Panc1 (cell line): ENCODE results near the gene MACROD2. TPM values are rescaled to one million over a fixed set of nuclear protein-coding genes. Genes with fewer than 3 reads are reported as not detected.

Experiments used
- ATAC-seq: fragments of 200-7000 bp; cut with Tn5 transposase; 2 replicates; pipeline ENCODE4 v1.9.1; 2020; ENCODE audit warnings: mild to moderate bottlenecking, moderate library complexity
- BruUV-seq: library from RNA; stranded (reverse); fragments of 400-500 nt; replicated peaks from 2 replicates; lab custom pipeline; 2021; lab: Mats Ljungman, UMichigan
- CTCF ChIA-PET: fragments of 300-600 bp; sonication (Branson Sonifier 250); formaldehyde crosslinking; loops from one replicate; lab custom pipeline; 2022; ENCODE audit warnings: antibody characterized with exemption; lab: Charles Lee
- POLR2A ChIA-PET: fragments of 300-600 bp; sonication (Branson Sonifier 250); formaldehyde crosslinking; loops from one replicate; lab custom pipeline; 2022; ENCODE audit warnings: antibody characterized with exemption; lab: Charles Lee
- DNase-seq: peaks from one replicate; pipeline ENCODE4 v3.0.0-alpha.2; 2010; ENCODE audit warnings: low read depth, low spot score
- H3K27ac ChIP-seq: 2 replicates; pipeline ENCODE4 v1.5.1; 2011; ENCODE audit warnings: mild to moderate bottlenecking, low read length, inconsistent platforms
- H3K27me3 ChIP-seq: fragments of 200-500 bp; sonication (Bioruptor generic); 2 replicates; pipeline ENCODE4 v1.6.0; 2014; ENCODE audit warnings: low read length, inconsistent platforms; ENCODE audit not compliant: control insufficient read depth, insufficient read depth
- H3K36me3 ChIP-seq: fragments of 200-500 bp; sonication (Bioruptor generic); 2 replicates; pipeline ENCODE4 v1.5.1; 2014; ENCODE audit warnings: inconsistent platforms, mild to moderate bottlenecking, low read length, moderate library complexity; ENCODE audit not compliant: control insufficient read depth, insufficient read depth
- H3K4me1 ChIP-seq: 2 replicates; pipeline ENCODE4 v1.5.1; 2011; ENCODE audit warnings: inconsistent platforms, mild to moderate bottlenecking, low read length, moderate library complexity; ENCODE audit not compliant: control insufficient read depth, insufficient read depth
- H3K4me3 ChIP-seq, 2 experiments: 2 replicates each; pipeline ENCODE4 v1.5.1; 2011 to 2012; ENCODE audit warnings: low read depth in 2 of 2, low read length in 2 of 2, mild to moderate bottlenecking in 2 of 2, inconsistent platforms in 1 of 2, moderate library complexity in 1 of 2
- H3K9me3 ChIP-seq: fragments of 200-500 bp; sonication (Bioruptor generic); 2 replicates; pipeline ENCODE4 v1.5.1; 2014; ENCODE audit warnings: low read depth, mild to moderate bottlenecking, inconsistent platforms, low read length, moderate library complexity; ENCODE audit not compliant: control insufficient read depth, insufficient read depth
- POLR2AphosphoS5 ChIP-seq: IDR thresholded peaks from 2 replicates; pipeline ENCODE4 v1.6.1; 2012; ENCODE audit warnings: mild to moderate bottlenecking, low read depth, low read length, moderate library complexity
- SIN3A ChIP-seq: IDR thresholded peaks from 2 replicates; pipeline ENCODE4 v1.6.1; 2012; ENCODE audit warnings: low read depth, mild to moderate bottlenecking, low read length, moderate library complexity, borderline replicate concordance; ENCODE audit not compliant: insufficient read depth
- TCF7L2 ChIP-seq: IDR thresholded peaks from 2 replicates; pipeline ENCODE4 v1.6.1; 2011; ENCODE audit warnings: mild to moderate bottlenecking, low read depth, low read length, inconsistent platforms
- in situ Hi-C: cut with HindIII; loops from 2 replicates; pipeline ENCODE4 v1.10.0; 2016; ENCODE audit warnings: low sequenced_read_pairs, low pct_unique_long_range_greater_than_20kb
- intact Hi-C: fragments of 100-400 bp; cut with micrococcal nuclease; formaldehyde crosslinking; loops from one replicate; pipeline ENCODE4 v1.10.0; 2022; ENCODE audit not compliant: unreplicated experiment
- total RNA-seq: library from RNA; stranded (reverse); gene quantifications from one replicate; pipeline ENCODE4 v1.2.1, GENCODE V29; 2021; ENCODE audit not compliant: unreplicated experiment
- TF ChIP-seq, protein P1 (sequence below), 2 experiments: IDR thresholded peaks; 2 replicates each; pipeline ENCODE4 v1.6.1; 2011 to 2012; ENCODE audit warnings: low read depth in 2 of 2, control low read depth in 1 of 2, low read length in 1 of 2, mild to moderate bottlenecking in 1 of 2, moderate library complexity in 1 of 2; ENCODE audit not compliant: insufficient read depth in 1 of 2
- TF ChIP-seq, protein P2 (sequence below): fragments of 450-650 bp; IDR thresholded peaks from 2 replicates; pipeline ENCODE4 v1.5.1; 2017; ENCODE audit warnings: mild to moderate bottlenecking

The MACROD2 gene
- total RNA-seq, 1 experiment from 2014 or later, result 1.2 TPM

DNA sequence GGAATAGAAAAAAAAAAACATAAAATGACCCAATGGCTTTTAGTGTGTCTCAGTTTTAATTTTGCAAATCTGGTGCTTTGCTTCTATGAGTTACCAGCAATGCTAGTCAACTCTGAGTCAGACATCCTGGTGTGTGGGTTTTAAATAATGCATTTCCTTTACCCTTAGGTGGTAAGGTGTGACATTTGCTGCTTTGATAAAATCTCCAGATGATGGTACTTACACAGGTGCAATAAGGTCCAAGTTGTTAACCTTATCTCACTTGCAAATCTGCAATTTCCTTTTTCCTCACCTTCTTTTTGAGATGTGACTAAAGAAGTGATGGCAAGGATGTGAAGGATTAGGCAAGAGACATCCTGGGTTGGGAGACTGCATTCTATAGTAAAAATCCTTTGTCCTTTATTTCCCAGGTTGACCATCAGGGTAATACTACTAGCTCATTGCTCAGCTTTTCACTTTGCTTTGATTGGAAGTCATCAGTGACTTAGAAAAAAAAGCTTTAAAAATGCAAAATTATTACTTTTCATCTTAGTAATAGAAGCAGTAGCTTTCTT, 1160.6 kb downstream of the MACROD2 start:
- Histone ChIP-seq H3K4me1 (no peaks in the 10 kb centered on the region), H3K4me3 (no peak overlapping the region), H3K27ac (no peak overlapping the region), H3K27me3 (no peaks in the 10 kb centered on the region), H3K36me3 (no peaks in the 10 kb centered on the region), H3K9me3 (no peaks in the 10 kb centered on the region)
- no peak for TF ChIP-seq SIN3A
- TF ChIP-seq, protein P1, sequence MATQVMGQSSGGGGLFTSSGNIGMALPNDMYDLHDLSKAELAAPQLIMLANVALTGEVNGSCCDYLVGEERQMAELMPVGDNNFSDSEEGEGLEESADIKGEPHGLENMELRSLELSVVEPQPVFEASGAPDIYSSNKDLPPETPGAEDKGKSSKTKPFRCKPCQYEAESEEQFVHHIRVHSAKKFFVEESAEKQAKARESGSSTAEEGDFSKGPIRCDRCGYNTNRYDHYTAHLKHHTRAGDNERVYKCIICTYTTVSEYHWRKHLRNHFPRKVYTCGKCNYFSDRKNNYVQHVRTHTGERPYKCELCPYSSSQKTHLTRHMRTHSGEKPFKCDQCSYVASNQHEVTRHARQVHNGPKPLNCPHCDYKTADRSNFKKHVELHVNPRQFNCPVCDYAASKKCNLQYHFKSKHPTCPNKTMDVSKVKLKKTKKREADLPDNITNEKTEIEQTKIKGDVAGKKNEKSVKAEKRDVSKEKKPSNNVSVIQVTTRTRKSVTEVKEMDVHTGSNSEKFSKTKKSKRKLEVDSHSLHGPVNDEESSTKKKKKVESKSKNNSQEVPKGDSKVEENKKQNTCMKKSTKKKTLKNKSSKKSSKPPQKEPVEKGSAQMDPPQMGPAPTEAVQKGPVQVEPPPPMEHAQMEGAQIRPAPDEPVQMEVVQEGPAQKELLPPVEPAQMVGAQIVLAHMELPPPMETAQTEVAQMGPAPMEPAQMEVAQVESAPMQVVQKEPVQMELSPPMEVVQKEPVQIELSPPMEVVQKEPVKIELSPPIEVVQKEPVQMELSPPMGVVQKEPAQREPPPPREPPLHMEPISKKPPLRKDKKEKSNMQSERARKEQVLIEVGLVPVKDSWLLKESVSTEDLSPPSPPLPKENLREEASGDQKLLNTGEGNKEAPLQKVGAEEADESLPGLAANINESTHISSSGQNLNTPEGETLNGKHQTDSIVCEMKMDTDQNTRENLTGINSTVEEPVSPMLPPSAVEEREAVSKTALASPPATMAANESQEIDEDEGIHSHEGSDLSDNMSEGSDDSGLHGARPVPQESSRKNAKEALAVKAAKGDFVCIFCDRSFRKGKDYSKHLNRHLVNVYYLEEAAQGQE (IDR thresholded peaks at IDR 0.05; ENCODE audit: insufficient read depth in 1 of 2, low read depth in 2 of 2, low read length in 1 of 2), result no peak
- TF ChIP-seq TCF7L2, result no peak
- TF ChIP-seq, protein P2, sequence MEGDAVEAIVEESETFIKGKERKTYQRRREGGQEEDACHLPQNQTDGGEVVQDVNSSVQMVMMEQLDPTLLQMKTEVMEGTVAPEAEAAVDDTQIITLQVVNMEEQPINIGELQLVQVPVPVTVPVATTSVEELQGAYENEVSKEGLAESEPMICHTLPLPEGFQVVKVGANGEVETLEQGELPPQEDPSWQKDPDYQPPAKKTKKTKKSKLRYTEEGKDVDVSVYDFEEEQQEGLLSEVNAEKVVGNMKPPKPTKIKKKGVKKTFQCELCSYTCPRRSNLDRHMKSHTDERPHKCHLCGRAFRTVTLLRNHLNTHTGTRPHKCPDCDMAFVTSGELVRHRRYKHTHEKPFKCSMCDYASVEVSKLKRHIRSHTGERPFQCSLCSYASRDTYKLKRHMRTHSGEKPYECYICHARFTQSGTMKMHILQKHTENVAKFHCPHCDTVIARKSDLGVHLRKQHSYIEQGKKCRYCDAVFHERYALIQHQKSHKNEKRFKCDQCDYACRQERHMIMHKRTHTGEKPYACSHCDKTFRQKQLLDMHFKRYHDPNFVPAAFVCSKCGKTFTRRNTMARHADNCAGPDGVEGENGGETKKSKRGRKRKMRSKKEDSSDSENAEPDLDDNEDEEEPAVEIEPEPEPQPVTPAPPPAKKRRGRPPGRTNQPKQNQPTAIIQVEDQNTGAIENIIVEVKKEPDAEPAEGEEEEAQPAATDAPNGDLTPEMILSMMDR, result no peak
- TF ChIP-seq POLR2AphosphoS5, result no peak
- ATAC-seq (no peak), DNase-seq (no peak)
- intact Hi-C loops, result no loop called here
- no TSS peak for BruUV-seq
- in situ Hi-C loops, result no loop called here
- POLR2A ChIA-PET, result no interaction called here
- CTCF ChIA-PET, result no interaction called here

- ChIA-PET POLR2A (no interaction called here), CTCF (no interaction called here)
- Histone ChIP-seq H3K36me3 (no peaks in the 10 kb centered on the region), H3K27ac (no peak overlapping the region), H3K27me3 (no peaks in the 10 kb centered on the region), H3K4me3 (no peak overlapping the region), H3K4me1 (no peaks in the 10 kb centered on the region), H3K9me3 (no peaks in the 10 kb centered on the region)
- in situ Hi-C loops (no loop called here), intact Hi-C loops (no loop called here)
- TF ChIP-seq, protein P2, result no peak
- no peak for TF ChIP-seq POLR2AphosphoS5
- TF ChIP-seq, protein P1 (IDR thresholded peaks at IDR 0.05; ENCODE audit: insufficient read depth in 1 of 2, low read depth in 2 of 2, low read length in 1 of 2), result no peak
- TF ChIP-seq SIN3A, result no peak
- TF ChIP-seq TCF7L2, result no peak
- BruUV-seq, result no TSS peak
- DNase-seq (no peak), ATAC-seq (no peak)
Measured at GRCh38 chr20:15158533-15158932, 1163.2 kb downstream of the MACROD2 start.
